Stimulated activated naive CD4-positive, alpha-beta T cell treated with Interleukin-2 at 50 U/mL for 16 hours (primary cell): ENCODE results near the gene TEX2.
"Not testable (repeated sequence)": the region's sequence is repeated elsewhere in the genome, so short reads cannot be mapped to it uniquely, and the experiment has no call there.

Experiments used
- DNase-seq: peaks from one replicate; lab custom pipeline; 2025; lab: John Stamatoyannopoulos, UW

The TEX2 gene

DNA sequence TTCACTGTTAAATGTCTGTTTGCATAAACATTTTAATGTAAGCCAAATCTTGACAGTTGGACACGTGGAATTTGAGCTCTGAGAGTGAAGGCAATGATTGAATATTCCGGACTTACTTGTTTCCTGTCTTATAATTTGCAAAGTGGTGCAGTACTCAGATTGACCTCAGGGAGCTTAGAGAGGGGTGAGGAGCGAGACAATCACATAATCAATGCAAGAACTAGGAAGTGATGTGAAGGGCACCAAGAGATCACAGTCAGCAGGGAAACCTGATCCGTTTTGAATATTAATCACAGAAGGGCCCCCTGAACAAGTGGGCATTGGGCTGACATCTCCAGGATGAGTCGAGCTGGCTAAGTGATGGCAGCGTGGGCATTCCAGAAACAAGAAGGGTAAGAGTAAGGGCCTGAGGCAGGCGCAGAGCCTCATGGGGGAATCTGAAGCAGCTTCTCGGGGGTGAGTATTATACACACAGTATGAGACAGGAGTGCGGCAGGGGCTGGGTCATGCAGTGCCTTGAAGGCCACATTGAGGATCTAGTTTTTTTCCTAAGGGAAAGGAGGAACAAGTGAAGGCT, 26.1 kb downstream of the TEX2 start:
- DNase-seq = no peak

DNA sequence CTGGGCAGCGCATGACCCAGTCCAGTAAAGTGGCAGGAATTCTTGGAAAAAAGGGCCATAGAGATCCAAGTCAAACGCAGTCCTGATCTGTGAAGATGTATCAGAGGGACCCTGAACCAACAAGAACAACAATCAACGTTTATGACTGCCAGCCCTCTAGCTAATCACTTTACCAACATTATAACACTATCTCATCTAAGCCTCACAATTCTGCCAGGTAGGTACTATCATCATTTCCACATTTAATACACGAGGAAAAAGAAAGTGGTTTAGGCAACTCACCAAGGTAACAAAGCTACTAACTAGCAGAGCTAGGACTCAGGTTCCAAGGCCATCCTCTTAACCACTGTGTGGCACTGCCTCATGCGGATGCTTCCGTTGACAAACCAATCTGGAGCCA, 28.1 kb downstream of the TEX2 start:
- DNase-seq = no peak

DNA sequence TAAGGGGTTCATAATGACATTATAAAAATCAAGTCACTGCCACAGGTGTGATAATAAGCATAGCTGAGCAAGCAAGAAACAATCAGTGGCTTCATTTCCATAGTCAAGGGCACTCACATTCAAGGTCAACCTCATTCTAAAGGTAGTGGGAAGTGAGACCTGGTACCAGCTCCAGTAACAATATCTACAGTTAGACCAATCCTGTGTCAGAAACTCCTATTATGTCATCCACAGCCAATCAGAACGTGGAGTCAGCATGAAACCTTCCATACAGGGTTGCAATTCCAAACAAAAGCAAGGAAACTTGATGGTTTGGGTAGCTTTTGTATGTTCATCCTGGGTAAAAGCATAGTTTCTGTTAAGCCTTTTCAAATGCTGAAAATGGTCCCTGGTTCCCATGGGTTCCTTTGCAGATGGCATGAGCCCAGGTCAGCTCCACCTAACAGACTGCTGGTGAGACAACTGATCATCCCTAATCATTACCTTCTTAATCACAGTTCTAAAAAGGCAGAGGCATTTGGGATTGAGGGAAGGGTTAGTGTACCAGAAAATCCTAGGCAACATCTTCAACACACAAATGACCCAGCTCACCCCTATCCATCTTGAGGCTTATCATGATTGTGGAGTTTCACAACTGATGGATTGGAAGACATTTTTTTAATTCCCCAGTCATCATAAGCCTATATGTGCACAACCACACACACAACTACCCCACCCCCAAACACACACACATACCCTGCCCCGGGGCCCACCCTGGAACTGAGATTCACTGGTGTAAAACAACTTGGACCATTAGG, 30.4 kb downstream of the TEX2 start:
- no peak for DNase-seq

DNA sequence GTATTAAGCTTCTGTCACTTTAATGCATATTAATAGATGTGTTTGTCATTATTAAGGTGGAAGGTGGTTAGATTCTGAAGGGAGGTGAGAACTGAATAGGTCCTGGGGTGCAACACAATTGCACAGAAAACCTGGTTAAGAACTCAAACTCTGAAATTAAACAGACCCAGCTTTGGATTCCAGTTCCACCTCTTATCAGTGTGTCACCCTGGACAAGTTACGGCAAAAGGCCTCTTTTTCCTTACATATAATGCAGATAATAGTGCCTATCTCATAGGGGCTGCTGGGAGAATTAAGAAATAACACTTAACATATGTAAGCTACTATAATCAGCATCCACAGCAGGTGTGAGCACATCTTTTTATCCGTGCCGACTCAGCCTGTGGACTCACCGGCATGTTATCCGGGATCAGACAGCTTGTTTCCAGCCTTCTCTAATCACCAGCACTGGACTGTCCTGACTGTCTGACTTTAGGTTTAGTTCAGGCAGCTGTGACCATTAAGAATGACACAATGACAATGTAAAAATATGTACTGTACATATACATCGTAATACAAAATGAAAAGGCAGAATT, 31.4 kb downstream of the TEX2 start:
- no peak for DNase-seq

DNA sequence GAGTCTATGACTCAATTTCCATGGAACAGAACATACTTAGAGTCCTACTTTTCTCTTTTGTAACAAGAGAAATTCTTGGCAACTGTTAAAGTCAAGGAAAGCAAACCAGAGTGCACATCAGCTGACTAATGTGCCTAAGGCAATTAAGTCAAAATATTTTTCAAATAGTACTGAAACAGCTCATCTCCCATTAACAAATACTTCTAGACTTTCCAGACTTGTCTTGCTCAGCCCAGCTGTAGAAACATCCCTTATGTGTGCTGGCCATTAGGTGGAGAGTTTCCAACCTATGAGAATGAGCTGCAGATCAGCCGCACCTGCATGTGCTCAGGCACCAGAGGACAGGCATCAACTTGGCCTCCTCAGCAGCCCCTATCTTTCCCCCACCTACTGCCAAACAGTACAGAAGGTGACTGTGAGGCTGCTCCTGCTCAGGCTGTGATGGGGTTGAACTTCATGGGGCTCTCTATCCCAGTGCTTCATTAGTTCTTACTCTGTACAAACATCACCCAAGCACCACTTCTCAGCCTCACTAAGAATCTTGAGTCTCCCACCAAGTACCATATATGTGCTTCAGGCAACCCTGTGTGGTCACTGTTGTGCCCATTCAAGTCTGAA, 32.2 kb downstream of the TEX2 start:
- no peak for DNase-seq

DNA sequence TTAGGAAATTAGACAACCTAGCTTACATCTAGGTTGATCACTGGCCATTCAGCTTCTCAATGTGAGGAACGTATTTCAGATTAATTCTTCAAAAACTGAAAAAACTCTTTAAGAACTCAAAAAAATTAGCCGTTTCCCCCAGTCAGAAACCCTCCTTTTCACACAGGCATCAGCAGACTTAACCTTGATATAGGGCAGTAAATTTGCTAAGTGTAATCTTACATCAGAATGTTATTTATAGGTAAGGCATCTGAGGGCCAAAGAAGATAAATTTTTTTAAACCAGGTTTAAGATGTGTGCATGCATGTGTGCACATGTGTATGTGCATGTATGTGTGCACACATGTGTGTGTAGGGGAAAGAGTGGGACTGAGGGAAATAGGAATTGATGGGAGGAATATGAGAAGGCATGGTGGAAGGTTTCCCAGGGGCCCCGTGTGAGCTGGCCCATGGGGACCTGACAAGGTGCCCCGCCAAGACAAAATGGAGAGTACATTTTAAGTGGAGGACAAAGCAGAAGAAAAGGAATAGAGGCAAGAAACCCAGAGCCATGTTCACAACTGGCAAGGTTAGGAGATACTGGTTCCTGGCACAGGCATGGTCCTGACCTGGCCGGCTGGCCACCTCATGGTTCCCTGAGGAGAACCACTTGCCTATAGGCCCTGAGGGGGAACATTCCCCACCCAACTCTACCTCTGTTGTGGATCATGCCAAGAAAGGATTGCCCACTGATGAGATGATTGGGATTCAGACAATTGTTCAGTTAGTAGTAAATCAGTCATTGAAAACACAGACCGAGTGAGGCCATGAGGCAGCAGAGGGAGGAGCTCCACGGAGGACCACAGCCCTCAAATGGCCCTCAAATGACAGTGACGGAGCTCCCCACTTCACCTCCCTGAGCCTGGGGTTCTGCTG, 33.0 kb downstream of the TEX2 start:
- DNase-seq = no peak

DNA sequence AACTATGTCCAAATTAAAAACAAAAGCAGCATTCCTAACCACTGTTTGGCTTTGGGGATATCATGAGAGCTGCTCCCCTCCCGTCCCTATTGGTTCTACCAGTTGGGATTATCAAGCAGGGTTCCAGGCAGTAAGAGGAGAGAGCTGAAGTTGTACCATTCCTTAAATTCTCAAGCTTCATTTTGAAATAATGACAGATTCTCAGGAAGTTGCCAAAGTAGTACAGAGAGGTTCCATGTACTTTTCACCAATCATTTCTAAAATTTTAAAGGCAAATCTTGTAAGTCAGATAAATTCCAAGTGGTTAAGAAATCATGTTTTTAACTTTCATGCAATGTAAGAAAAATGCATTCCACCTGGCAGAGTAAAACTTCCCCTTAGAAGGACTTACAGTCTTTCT, 36.9 kb downstream of the TEX2 start:
- DNase-seq = no peak

DNA sequence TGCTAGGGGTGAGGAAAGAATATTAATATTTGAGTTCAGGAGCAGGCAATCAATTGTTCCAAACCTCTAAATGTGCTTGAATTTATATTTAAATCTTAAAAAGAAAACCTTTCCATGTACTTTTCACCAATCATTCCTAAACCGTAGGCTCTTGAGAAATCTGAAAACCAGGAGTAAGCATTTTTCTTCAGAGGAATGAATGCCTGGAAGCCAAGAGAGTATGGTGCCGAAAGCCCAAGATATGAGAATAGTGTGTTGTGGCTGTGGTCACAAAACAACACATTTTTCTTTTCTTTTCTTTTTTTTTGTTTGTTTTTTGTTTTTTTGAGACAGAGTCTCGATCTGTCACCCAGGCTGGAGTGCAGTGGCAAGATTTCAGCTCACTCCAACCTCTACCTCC, 37.6 kb downstream of the TEX2 start:
- no peak for DNase-seq

DNA sequence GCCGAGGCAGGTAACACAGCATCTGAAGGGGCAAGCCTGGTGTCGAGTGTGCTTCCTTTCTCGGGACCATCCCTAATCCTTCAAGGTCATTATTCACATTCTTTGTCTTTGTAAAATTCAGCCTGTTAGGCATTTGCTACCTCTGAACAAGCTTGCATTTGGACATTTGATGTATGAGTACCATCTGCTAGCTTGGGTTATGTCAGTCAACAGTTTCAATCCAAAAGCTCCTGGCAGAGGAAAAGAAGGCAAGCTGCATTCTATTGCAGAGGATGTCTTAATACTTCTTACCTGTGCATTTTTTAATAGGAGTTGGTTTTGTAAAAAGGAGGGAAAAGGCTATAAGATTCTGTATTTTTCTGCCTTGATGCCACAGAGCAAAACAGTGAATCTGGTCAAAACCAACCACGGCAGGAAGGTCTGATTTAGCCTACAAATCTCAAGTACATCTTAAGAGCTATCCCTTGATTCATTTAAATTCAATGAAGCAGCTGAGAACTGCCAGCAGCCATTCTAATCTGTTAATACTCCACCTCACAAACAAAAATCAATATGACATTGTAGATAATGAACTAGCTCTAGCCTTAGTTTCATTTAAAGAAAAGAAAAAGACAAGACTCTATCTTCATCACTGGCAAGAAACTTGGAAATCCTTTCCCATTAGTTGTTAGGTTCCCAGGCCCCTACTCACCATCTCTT, 39.0 kb downstream of the TEX2 start:
- no peak for DNase-seq

DNA sequence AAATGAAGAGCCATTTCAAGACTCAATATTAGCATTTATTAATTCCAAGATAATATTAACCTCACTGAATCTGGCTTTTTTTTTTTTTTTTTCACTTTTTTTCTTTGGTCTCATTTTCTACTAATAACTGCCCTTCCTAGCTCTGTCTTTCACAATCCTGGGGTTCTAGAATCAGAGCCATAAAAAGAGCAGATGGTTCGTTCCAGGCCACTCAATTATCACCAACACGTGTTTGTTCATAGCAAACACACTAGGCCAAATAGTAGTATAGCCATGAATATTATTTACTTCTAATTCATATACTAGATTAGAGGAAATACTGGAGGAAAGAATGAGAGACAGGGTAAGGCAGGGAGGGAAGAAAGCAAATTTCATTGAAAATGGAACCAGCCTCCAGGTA, 39.8 kb downstream of the TEX2 start:
- DNase-seq = no peak

DNA sequence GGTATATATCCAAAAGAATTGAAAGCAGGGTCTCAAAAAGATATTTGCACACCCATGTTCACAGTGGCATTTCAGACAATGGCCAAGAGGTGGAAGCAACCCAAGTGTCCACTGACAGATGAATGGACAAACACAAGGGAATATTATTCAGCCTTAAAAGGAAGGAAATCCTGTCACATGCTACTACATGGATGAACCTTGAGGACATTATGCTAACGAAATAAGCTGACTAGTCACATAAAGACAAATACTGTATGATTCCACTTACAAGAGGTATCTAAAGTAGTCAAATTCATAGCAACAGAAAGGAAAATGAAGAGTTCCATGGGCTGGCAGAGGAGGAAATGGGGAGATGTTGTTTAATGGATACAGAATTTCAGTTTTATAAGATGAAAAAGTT, 41.4 kb downstream of the TEX2 start:
- DNase-seq = no peak

DNA sequence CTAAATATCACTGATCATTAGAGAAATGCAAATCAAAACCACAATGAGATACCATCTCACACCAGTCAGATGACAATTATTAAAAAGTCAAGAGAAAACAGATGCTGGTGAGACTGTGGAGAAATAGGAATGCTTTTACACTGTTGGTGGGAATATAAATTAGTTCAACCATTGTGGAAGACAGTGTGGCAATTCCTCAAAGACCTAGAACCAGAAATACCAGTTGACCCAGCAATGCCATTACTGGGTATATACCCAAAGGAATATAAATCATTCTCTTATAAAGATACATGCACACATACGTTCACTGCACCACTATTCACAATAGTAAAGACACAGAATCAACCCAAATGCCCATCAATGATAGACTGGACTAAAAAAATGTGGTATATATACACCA, 42.5 kb downstream of the TEX2 start:
- DNase-seq = not testable (repeated sequence)

DNA sequence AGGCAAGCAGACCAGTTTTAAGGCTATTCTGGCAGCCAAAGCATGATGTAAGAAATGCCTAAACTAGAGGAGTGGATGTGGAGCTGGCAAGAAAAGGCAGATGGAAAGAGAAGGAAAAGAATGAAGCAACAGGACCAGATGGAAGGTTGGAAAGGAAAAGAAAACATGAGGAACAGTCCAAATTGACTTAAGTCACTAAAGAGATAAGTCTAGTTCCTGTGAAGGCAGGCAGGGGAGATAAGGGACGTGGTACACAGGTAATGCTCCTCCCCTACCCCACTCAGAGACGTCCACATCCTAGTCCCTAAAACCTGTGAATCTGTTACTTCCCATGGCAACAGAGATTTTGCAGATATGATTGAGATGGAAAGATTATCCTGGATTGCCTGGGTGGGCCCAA, 43.5 kb downstream of the TEX2 start:
- no peak for DNase-seq

DNA sequence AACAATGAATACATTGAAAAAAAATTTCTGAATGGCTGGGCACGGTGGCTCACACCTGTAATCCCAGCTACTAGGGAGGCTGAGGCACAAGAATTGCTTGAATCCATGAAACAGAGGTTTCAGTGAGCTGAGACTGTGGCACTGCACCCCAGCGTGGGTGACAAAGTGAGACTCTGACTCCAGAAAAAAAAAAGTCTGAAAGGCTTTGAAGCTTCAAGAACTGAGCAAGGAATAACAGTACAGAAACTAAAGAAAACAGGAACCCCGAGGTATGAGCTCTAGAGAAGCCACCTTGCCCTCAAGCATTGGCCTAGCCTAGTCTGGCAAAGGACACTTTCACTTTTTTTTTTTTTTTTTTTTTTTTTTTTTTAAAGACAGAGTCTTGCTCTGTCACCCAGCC, 45.0 kb downstream of the TEX2 start:
- peak; percentile 14 for DNase-seq

DNA sequence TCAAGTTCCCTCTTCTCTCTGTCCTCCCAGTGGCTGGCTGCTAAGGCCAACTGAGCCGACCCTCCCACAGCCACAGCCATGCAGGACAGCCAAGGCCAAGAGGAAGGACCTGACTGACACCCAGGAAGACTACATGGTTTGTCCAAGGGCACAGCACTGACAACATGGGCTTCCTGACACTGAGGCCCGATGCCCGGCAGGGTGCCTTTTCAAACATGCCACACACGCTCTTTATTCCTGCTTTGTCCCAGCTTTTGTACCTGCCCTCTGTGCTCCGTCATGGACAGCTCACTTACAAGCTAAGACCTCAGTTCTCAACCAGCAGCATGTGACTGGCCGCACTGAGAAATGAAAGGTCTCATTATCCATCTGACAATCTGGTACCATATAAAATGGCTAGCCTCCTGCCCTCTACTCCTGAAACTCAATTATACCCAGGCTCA, 45.8 kb downstream of the TEX2 start:
- no peak for DNase-seq

DNA sequence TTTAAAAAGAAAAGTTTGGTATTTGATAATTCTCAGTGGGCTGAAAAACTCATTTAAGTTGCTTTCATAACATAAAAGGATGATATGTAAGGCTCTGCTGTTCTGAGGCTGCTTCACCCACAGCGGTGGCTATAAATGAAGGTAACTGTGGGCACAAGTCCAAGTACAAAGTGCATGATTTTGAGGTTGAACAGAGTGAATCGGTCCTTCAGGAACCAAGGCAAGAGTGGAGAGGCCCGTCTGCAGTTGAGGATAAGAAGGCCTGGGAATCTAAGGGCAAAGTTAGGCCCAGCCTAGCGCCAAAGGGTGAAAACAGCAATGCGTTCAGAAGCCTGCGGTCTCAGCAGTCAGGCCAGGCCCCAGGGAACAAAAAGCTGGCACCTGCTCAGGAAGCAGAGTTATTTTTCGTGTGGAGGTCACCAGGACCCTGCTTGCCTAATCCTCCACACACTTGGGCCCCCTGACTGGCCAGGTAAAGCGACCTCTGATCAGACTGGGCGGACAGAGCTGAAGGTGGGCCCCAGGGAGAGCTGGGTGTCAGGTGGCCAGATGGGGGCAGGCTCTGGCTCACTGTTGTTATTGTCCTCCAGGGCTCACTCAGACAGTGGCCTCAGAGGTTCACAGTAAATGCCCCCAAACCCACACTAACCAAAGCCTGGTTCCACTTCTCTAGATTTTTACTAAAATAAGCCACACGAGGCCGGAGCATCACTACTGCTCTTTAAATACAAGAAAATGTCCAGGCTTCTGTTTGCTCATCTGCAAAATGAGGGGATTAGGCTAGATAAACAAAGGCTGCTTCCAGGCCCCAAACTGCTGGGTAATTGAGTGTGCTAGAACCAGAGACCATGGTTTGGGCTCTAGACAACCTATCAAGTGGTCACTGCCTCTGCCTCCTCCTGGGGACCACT, 46.5 kb downstream of the TEX2 start:
- no peak for DNase-seq

DNA sequence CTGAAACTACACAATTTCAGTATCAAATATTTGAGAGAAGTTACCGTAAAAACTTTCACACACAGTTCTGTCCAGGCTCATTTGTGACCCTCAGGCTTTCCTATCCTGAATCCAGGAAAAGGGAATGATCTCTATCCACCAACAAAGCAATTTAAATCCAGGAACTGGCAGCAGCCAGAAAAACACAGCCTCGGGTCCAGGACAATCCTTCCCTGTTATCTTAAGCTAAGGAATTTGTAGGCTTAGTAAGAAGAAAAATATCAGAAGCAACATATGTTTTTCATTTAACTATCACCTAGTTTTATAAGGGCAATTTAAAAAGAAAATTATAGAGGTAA, 47.1 kb downstream of the TEX2 start:
- no peak for DNase-seq

DNA sequence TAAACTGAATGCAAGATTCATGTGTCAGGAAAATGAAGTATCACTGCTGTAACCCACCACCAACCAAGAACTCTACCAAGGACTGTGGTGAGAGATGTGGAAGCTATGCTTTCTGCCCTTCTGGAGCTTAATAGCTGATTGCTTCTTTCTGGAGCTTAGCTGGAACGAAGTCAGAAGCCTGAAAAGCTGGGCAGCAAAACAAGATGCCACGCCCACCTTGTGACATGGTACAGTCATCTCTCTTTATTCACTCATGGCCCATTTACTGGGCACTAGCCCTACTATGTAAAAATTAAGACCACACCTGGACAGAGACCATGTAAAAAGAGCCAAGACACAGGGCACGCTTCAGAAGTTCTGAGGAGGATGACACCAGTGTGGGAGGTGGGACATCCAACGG, 48.1 kb downstream of the TEX2 start:
- no peak for DNase-seq

DNA sequence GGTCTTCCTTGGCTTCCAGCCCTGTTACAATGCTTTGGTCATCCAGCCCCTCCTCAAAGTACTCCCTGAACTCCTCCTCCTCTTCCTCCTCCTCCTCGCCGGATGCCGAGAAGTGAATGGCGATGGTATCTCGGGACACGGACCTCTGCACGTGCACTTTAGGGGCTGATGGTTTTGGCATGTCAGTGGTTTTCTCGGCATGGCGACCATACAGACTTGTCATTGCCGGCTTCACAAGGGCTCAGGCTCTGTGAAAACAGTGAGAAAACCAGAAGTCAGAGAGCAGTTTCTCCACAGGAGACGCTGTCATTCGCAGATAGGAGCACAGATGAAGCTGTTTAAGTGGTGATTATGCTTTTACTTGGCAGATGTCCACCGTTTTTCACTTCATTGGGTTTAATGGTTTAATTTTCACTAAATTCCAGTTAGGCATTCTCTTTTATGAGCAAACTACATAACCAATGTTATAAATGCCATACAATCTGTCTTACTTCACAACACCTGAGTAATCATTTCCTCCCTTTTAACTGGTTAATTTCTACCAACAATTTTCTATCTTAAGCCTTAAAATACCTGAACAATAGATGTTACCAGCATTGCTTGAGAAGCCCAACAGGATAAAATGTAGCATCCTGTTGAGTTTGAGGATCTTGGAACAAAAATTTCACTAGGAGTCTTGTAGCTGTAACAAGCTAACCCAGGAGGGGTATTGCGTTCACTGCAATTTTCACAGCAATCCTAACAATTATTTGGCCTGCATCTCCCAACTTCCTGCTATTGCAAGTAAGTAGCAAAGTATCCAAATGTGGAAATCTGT, 48.9 kb downstream of the TEX2 start:
- DNase-seq = no peak

DNA sequence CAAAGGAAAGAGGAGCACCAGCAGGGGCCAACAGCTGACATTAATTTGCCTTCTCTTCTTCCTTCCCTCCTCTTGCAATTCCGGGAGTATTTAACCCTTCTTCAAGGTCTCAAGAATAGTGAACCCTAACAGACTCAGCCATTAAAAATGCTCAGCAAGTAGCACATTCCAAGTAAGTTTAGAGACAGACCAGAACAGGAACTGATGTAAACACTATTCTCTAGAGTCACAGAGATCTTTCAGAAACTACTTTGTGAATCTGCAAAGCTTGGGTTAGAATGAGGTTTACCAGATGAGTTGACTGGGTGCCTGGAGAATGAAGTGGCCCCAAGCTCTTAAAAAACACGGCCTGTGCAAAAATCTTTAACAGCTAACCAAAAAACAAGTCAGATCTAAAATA, 50.9 kb downstream of the TEX2 start:
- no peak for DNase-seq
